Natural killer cell (primary cell): ENCODE measurements around the gene DENND5B. TPM values are rescaled to one million over a fixed set of nuclear protein-coding genes. Genes with fewer than 3 reads are reported as not detected.
A peak's percentile ranks its signal among the peaks of the same experiment; 100 is the strongest.
"Not testable (repeated sequence)": the region's sequence is repeated elsewhere in the genome, so short reads cannot be mapped to it uniquely, and the experiment has no call there.

Source experiments
- ATAC-seq, 3 donors: fragments of 150-1000 bp in 2 of 3; fragments of 200-7000 bp in 1 of 3; cut with Tn5 transposase; 1 replicate in 1 of 3; 2 replicates in 2 of 3; pipeline ENCODE4 v1.10.0; 2021; ENCODE audit warnings: mild to moderate bottlenecking in 2 of 3, moderate library complexity in 2 of 3
- DNase-seq, 2 donors: peaks; one replicate each; pipeline versions ENCODE4 v3.0.0 to v3.0.0-alpha.2; 2013 to 2021; ENCODE audit warnings: mixed read lengths in 1 of 2
- H3K27ac ChIP-seq: one replicate; pipeline ENCODE4 v1.5.1; 2013; ENCODE audit warnings: mild to moderate bottlenecking, low read length
- H3K27me3 ChIP-seq: one replicate; pipeline ENCODE4 v1.6.1; 2013; ENCODE audit warnings: low read length; ENCODE audit not compliant: control insufficient read depth, insufficient read depth
- H3K36me3 ChIP-seq: one replicate; pipeline ENCODE4 v1.6.1; 2013; ENCODE audit warnings: low read length; ENCODE audit not compliant: control insufficient read depth, insufficient read depth
- H3K4me1 ChIP-seq: one replicate; pipeline ENCODE4 v1.6.1; 2013; ENCODE audit warnings: low read length; ENCODE audit not compliant: control insufficient read depth, insufficient read depth
- H3K4me3 ChIP-seq: one replicate; pipeline ENCODE4 v1.5.1; 2013; ENCODE audit warnings: low read length
- H3K9me3 ChIP-seq: one replicate; pipeline ENCODE4 v1.6.1; 2013; ENCODE audit warnings: low read length; ENCODE audit not compliant: control insufficient read depth, insufficient read depth
- H3K27ac Mint-ChIP-seq, 2 donors: one replicate each; pipeline ENCODE4 v1.8.0; 2022; ENCODE audit warnings: mild to moderate bottlenecking in 2 of 2, mixed read lengths in 2 of 2, moderate library complexity in 1 of 2
- H3K27me3 Mint-ChIP-seq, 2 donors: one replicate each; pipeline ENCODE4 v1.8.0; 2022; ENCODE audit warnings: low read depth in 2 of 2, mixed read lengths in 2 of 2
- H3K36me3 Mint-ChIP-seq: one replicate; pipeline ENCODE4 v1.8.0; 2022; ENCODE audit warnings: mixed read lengths
- H3K4me1 Mint-ChIP-seq, 2 donors: one replicate each; pipeline ENCODE4 v1.8.0; 2022; ENCODE audit warnings: mixed read lengths in 2 of 2
- H3K4me3 Mint-ChIP-seq: one replicate; pipeline ENCODE4 v1.8.0; 2022; ENCODE audit warnings: mild to moderate bottlenecking, moderate library complexity, mixed read lengths
- H3K9me3 Mint-ChIP-seq, 2 donors: one replicate each; pipeline ENCODE4 v1.8.0; 2022; ENCODE audit warnings: mixed read lengths in 2 of 2
- CTCF ChIP-seq: fragments of 200-600 bp; IDR thresholded peaks from one replicate; pipeline ENCODE4 v1.8.0; 2022; ENCODE audit warnings: antibody characterized with exemption
- WGBS: methylation state at CpG from one replicate; pipeline ENCODE4 v1.1.7; 2013; ENCODE audit warnings: missing lambda C conversion rate; ENCODE audit not compliant: insufficient coverage; 5-methylcytosine and 5-hydroxymethylcytosine counted together
- intact Hi-C: fragments of 100-400 bp; cut with micrococcal nuclease; formaldehyde crosslinking; loops from one replicate; pipeline ENCODE4 v1.14.2; 2022
- total RNA-seq, 4 donors: library from RNA; stranded (reverse); fragments of 120-200 nt in 1 of 4; gene quantifications; one replicate each; pipeline versions ENCODE4 v1.2.3 to v1.2.4, GENCODE V29; 2013 to 2022

Gene DENND5B
- total RNA-seq, 3 donors from 2014 or later (not counting 1 experiment from before 2014, with no cell fraction given) = 0.52 to 2.4 (median 0.70) TPM

- Mint-ChIP-seq H3K9me3 (no peaks in the 10 kb centered on the region), H3K4me1 (no peaks in the 10 kb centered on the region), H3K27me3 (no peaks in the 10 kb centered on the region), H3K36me3 (no peaks in the 10 kb centered on the region), H3K4me3 (no peak overlapping the region), H3K27ac (no peak overlapping the region)
- Histone ChIP-seq H3K27me3 (no peaks in the 10 kb centered on the region), H3K4me3 (no peak overlapping the region), H3K27ac (no peak overlapping the region), H3K36me3 (no peaks in the 10 kb centered on the region), H3K9me3 (no peaks in the 10 kb centered on the region), H3K4me1 (peaks cover 5% of the 10 kb centered on the region)
- DNase-seq (no peak), ATAC-seq (no peak)
- 87% methylated on average over 8 of the region's 8 CpGs for WGBS
- intact Hi-C loops = no loop called here
- TF ChIP-seq CTCF = no peak
Measured at GRCh38 chr12:31405021-31405420, 185.9 kb downstream of the DENND5B start.

GRCh38 chr12:31403099-31403607 is 187.8 kb downstream of the DENND5B start:
- not testable (repeated sequence) for H3K27ac Mint-ChIP-seq, H3K4me1 Mint-ChIP-seq
- intact Hi-C loops = loop anchor here (1.0 to 5.0 kb wide), 2 partner anchors 233 to 904 kb away; no protein-coding TSS in a partner anchor

DNA sequence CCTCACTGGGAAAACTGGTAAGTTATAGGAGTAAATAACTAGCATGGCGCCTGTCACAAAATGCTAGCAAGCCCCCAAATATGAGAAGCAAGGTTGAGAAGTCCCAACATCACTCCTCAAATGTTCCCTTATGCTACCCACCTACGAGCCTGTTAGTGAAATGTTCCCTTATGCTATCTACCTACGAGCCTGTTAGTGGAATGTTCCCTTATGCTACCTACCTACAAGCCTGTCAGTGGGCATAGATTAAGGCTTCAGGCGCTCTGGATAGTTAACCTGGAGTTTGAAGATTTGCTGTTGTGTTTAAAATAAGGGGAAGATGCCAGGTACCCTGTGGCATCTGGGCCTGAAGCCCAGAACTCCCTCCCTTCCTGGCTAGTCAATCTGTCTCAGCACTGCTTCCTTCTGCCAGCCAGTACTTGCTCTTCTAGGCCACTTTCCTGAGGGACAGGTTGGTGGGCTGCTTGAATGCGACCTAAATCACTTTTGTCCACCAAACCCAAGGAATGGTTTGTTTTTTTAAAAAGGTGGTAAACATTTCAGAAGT is 197.9 kb downstream of the DENND5B start:
- intact Hi-C loops = no loop called here
- TF ChIP-seq CTCF = no peak
- WGBS = 86% methylated on average over 3 of the region's 5 CpGs
- ATAC-seq (no peak), DNase-seq (no peak)
- Histone ChIP-seq H3K27me3 (no peaks in the 10 kb centered on the region), H3K4me1 (no peaks in the 10 kb centered on the region), H3K36me3 (no peaks in the 10 kb centered on the region), H3K27ac (no peak overlapping the region), H3K4me3 (no peak overlapping the region), H3K9me3 (no peaks in the 10 kb centered on the region)
- Mint-ChIP-seq H3K4me1 (no peaks in the 10 kb centered on the region), H3K36me3 (no peaks in the 10 kb centered on the region), H3K4me3 (no peak overlapping the region), H3K27me3 (no peaks in the 10 kb centered on the region), H3K9me3 (no peaks in the 10 kb centered on the region), H3K27ac (no peak overlapping the region)

More at GRCh38 chr12:31403099-31403607, 187.8 kb downstream of the DENND5B start:
- H3K27me3 ChIP-seq, H3K36me3 Mint-ChIP-seq, H3K4me1 ChIP-seq, H3K4me3 Mint-ChIP-seq, H3K27me3 Mint-ChIP-seq, H3K36me3 ChIP-seq, H3K9me3 ChIP-seq, H3K4me3 ChIP-seq, H3K27ac ChIP-seq, H3K9me3 Mint-ChIP-seq: not testable (repeated sequence)
- DNase-seq (peak in 1 of 2 donors; percentile 77), ATAC-seq (peak; percentile 91 to 100 (median 100))
- TF ChIP-seq CTCF = peak; percentile 75
- 14% methylated on average over 7 of the region's 7 CpGs for WGBS

GRCh38 chr12:31390991-31391390 is 199.9 kb downstream of the DENND5B start:
- no peaks in the 10 kb centered on the region for H3K9me3 ChIP-seq
- no peak overlapping the region for H3K27ac ChIP-seq
- H3K36me3 ChIP-seq = no peaks in the 10 kb centered on the region
- H3K9me3 Mint-ChIP-seq = no peaks in the 10 kb centered on the region
- H3K27me3 ChIP-seq = no peaks in the 10 kb centered on the region
- H3K36me3 Mint-ChIP-seq = no peaks in the 10 kb centered on the region
- DNase-seq = no peak
- WGBS = 75% methylated on average over 2 of the region's 2 CpGs
- no peak overlapping the region for H3K4me3 ChIP-seq
- H3K27ac Mint-ChIP-seq = no peak overlapping the region
- H3K4me1 Mint-ChIP-seq = no peaks in the 10 kb centered on the region
- no peak for ATAC-seq
- no peaks in the 10 kb centered on the region for H3K4me1 ChIP-seq
- peaks cover 0 to 5% of the 10 kb centered on the region in 2 donors for H3K27me3 Mint-ChIP-seq
- TF ChIP-seq CTCF = no peak
- H3K4me3 Mint-ChIP-seq = no peak overlapping the region
- intact Hi-C loops = no loop called here
